GM12874 (cell line): ENCODE measurements around the gene POLG.

Source experiments
- CTCF ChIP-seq: IDR thresholded peaks from 2 replicates; pipeline ENCODE4 v1.5.1; 2011; ENCODE audit warnings: low read depth, mild to moderate bottlenecking, control low read depth, low read length, moderate library complexity; ENCODE audit not compliant: insufficient read depth

The POLG gene

GRCh38 chr15:89367485-89368451, 33.1 kb upstream of the POLG start:
- no peak for TF ChIP-seq CTCF

GRCh38 chr15:89366656-89367393, 32.2 kb upstream of the POLG start:
- TF ChIP-seq CTCF, result no peak

- TF ChIP-seq CTCF, result no peak
Measured at GRCh38 chr15:89365462-89366065, 30.9 kb upstream of the POLG start.

GRCh38 chr15:89364741-89365450, 30.3 kb upstream of the POLG start:
- TF ChIP-seq CTCF, result no peak

- TF ChIP-seq CTCF, result no peak
Measured at GRCh38 chr15:89364341-89364740, 29.7 kb upstream of the POLG start.

GRCh38 chr15:89363770-89364169, 29.1 kb upstream of the POLG start:
- TF ChIP-seq CTCF, result no peak
